GM12874 (cell line): ENCODE data around the gene CLDN18.

Experiments used
- CTCF ChIP-seq: IDR thresholded peaks from 2 replicates; pipeline ENCODE4 v1.5.1; 2011; ENCODE audit warnings: low read depth, mild to moderate bottlenecking, control low read depth, low read length, moderate library complexity; ENCODE audit not compliant: insufficient read depth

CLDN18 gene

GRCh38 chr3:138051947-138052802 is 42.2 kb downstream of the CLDN18 start:
- TF ChIP-seq CTCF, result peak; percentile 74

- TF ChIP-seq CTCF, result no peak
Observed at GRCh38 chr3:138054057-138054456, 44.1 kb downstream of the CLDN18 start.

- TF ChIP-seq CTCF, result no peak
Observed at GRCh38 chr3:138057384-138057783, 47.4 kb downstream of the CLDN18 start.

GRCh38 chr3:138059261-138059660 is 49.3 kb downstream of the CLDN18 start:
- no peak for TF ChIP-seq CTCF

GRCh38 chr3:138060792-138061191 is 50.8 kb downstream of the CLDN18 start:
- TF ChIP-seq CTCF, result no peak

GRCh38 chr3:138062037-138062436 is 52.1 kb downstream of the CLDN18 start:
- no peak for TF ChIP-seq CTCF

GRCh38 chr3:138062626-138063025 is 52.7 kb downstream of the CLDN18 start:
- no peak for TF ChIP-seq CTCF
